C4-2B (cell line): ENCODE measurements around the gene ADGRV1.

Source experiments
- H3K27ac ChIP-seq: fragments of 450-650 bp; 2 replicates; pipeline ENCODE4 v1.5.1; 2017
- CTCF ChIP-seq: fragments of 450-650 bp; conservative IDR thresholded peaks from 2 replicates; pipeline ENCODE4 v1.5.1; 2017; ENCODE audit warnings: mild to moderate bottlenecking
- ZFX ChIP-seq: fragments of 450-650 bp; IDR thresholded peaks from 2 replicates; pipeline ENCODE4 v1.6.1; 2017

The ADGRV1 gene

GRCh38 chr5:90877049-90877448 lies 318.5 kb downstream of the ADGRV1 start:
- H3K27ac ChIP-seq, result no peak overlapping the region
- TF ChIP-seq CTCF (no peak), ZFX (no peak)

GRCh38 chr5:90878081-90878480 lies 319.5 kb downstream of the ADGRV1 start:
- no peak for TF ChIP-seq ZFX
- no peak for TF ChIP-seq CTCF
- H3K27ac ChIP-seq, result no peak overlapping the region

- no peak for TF ChIP-seq CTCF
- H3K27ac ChIP-seq, result no peak overlapping the region
These were observed 320.1 kb downstream of the ADGRV1 start for GRCh38 chr5:90878549-90879196.

GRCh38 chr5:90881626-90882150 lies 323.1 kb downstream of the ADGRV1 start:
- H3K27ac ChIP-seq, result no peak overlapping the region
- TF ChIP-seq CTCF (no peak), ZFX (no peak)

GRCh38 chr5:90882448-90882847 lies 323.9 kb downstream of the ADGRV1 start:
- H3K27ac ChIP-seq, result no peak overlapping the region
- TF ChIP-seq CTCF (no peak), ZFX (no peak)

GRCh38 chr5:90885180-90885868 lies 326.7 kb downstream of the ADGRV1 start:
- no peak for TF ChIP-seq CTCF
- TF ChIP-seq ZFX, result no peak

GRCh38 chr5:90886381-90886780 lies 327.8 kb downstream of the ADGRV1 start:
- TF ChIP-seq CTCF, result no peak
- TF ChIP-seq ZFX, result no peak
- no peak overlapping the region for H3K27ac ChIP-seq

More at GRCh38 chr5:90885180-90885868, 326.7 kb downstream of the ADGRV1 start:
- H3K27ac ChIP-seq, result no peak overlapping the region
